ENCODE measurements around the gene RBM4B.
A peak's percentile ranks its signal among the peaks of the same experiment; 100 is the strongest.
"Not testable (repeated sequence)": the region's sequence is repeated elsewhere in the genome, so short reads cannot be mapped to it uniquely, and the experiment has no call there.

Gene RBM4B

GRCh38 chr11:66659763-66660162 is 17.9 kb downstream of the RBM4B start:
- Histone ChIP-seq H3K9ac (ENCODE audit: low read depth, low read length) (no peak overlapping the region), H3K9me3 (ENCODE audit: control insufficient read depth, insufficient read depth, low read length) (no peaks in the 10 kb centered on the region), H3K4me1 (ENCODE audit: insufficient read depth, low read length) (no peaks in the 10 kb centered on the region), H3K36me3 (ENCODE audit: insufficient read depth, low read length) (peaks cover 22% of the 10 kb centered on the region)

GRCh38 chr11:66653123-66653522 is 24.6 kb downstream of the RBM4B start:
- H3K4me1 ChIP-seq (ENCODE audit: insufficient read depth, low read length) = no peaks in the 10 kb centered on the region
- H3K9me3 ChIP-seq (ENCODE audit: control insufficient read depth, insufficient read depth, low read length) = no peaks in the 10 kb centered on the region
- no peak overlapping the region for H3K9ac ChIP-seq (ENCODE audit: low read depth, low read length)
- peaks cover 23% of the 10 kb centered on the region for H3K36me3 ChIP-seq (ENCODE audit: insufficient read depth, low read length)

- no peaks in the 10 kb centered on the region for H3K9me3 ChIP-seq (ENCODE audit: control insufficient read depth, insufficient read depth, low read length)
- no peak overlapping the region for H3K9ac ChIP-seq (ENCODE audit: low read depth, low read length)
- no peaks in the 10 kb centered on the region for H3K4me1 ChIP-seq (ENCODE audit: insufficient read depth, low read length)
- peaks cover 24% of the 10 kb centered on the region for H3K36me3 ChIP-seq (ENCODE audit: insufficient read depth, low read length)
Measured at GRCh38 chr11:66652651-66653050, 25.0 kb downstream of the RBM4B start.

GRCh38 chr11:66651016-66651415 is 26.7 kb downstream of the RBM4B start:
- H3K36me3 ChIP-seq (ENCODE audit: insufficient read depth, low read length) = peaks cover 32% of the 10 kb centered on the region
- no peak overlapping the region for H3K9ac ChIP-seq (ENCODE audit: low read depth, low read length)
- H3K9me3 ChIP-seq (ENCODE audit: control insufficient read depth, insufficient read depth, low read length) = no peaks in the 10 kb centered on the region

GRCh38 chr11:66649903-66650302 is 27.8 kb downstream of the RBM4B start:
- Histone ChIP-seq H3K36me3 (ENCODE audit: insufficient read depth, low read length) (peaks cover 41% of the 10 kb centered on the region), H3K9me3 (ENCODE audit: control insufficient read depth, insufficient read depth, low read length) (no peaks in the 10 kb centered on the region)

More at GRCh38 chr11:66651016-66651415, 26.7 kb downstream of the RBM4B start:
- H3K4me1 ChIP-seq (ENCODE audit: insufficient read depth, low read length) = no peaks in the 10 kb centered on the region

GRCh38 chr11:66646828-66647227 is 30.9 kb downstream of the RBM4B start:
- Histone ChIP-seq H3K36me3 (ENCODE audit: insufficient read depth, low read length) (peaks cover 62% of the 10 kb centered on the region), H3K9ac (ENCODE audit: low read depth, low read length) (no peak overlapping the region), H3K9me3 (ENCODE audit: control insufficient read depth, insufficient read depth, low read length) (no peaks in the 10 kb centered on the region), H3K4me1 (ENCODE audit: insufficient read depth, low read length) (0 out of 2 replicates have a peak, but pooled peaks cover 3% of the 10 kb centered on the region)

More at GRCh38 chr11:66649903-66650302, 27.8 kb downstream of the RBM4B start:
- Histone ChIP-seq H3K4me1 (ENCODE audit: insufficient read depth, low read length) (no peaks in the 10 kb centered on the region), H3K9ac (ENCODE audit: low read depth, low read length) (no peak overlapping the region)

GRCh38 chr11:66643745-66644437 is 33.8 kb downstream of the RBM4B start:
- H3K9me3 ChIP-seq (ENCODE audit: control insufficient read depth, insufficient read depth, low read length) = no peaks in the 10 kb centered on the region
- H3K4me1 ChIP-seq (ENCODE audit: insufficient read depth, low read length) = peaks cover 20% of the 10 kb centered on the region
- peaks cover 70% of the 10 kb centered on the region for H3K36me3 ChIP-seq (ENCODE audit: insufficient read depth, low read length)
- H3K9ac ChIP-seq (ENCODE audit: low read depth, low read length) = no peak overlapping the region

GRCh38 chr11:66641834-66642233 is 35.9 kb downstream of the RBM4B start:
- peaks cover 20% of the 10 kb centered on the region for H3K4me1 ChIP-seq (ENCODE audit: insufficient read depth, low read length)
- peaks cover 64% of the 10 kb centered on the region for H3K36me3 ChIP-seq (ENCODE audit: insufficient read depth, low read length)
- no peak overlapping the region for H3K9ac ChIP-seq (ENCODE audit: low read depth, low read length)
- H3K9me3 ChIP-seq (ENCODE audit: control insufficient read depth, insufficient read depth, low read length) = no peaks in the 10 kb centered on the region

GRCh38 chr11:66639814-66640340 is 37.8 kb downstream of the RBM4B start:
- H3K36me3 ChIP-seq (ENCODE audit: insufficient read depth, low read length) = peaks cover 46% of the 10 kb centered on the region
- peaks cover 20% of the 10 kb centered on the region for H3K4me1 ChIP-seq (ENCODE audit: insufficient read depth, low read length)
- H3K9me3 ChIP-seq (ENCODE audit: control insufficient read depth, insufficient read depth, low read length) = not testable (repeated sequence)
- H3K9ac ChIP-seq (ENCODE audit: low read depth, low read length) = peak overlapping the region; percentile 94; the same call in 1 of the 2 replicates

- H3K9me3 ChIP-seq (ENCODE audit: control insufficient read depth, insufficient read depth, low read length) = no peaks in the 10 kb centered on the region
- peaks cover 20% of the 10 kb centered on the region for H3K4me1 ChIP-seq (ENCODE audit: insufficient read depth, low read length)
- peak overlapping the region; percentile 94 for H3K9ac ChIP-seq (ENCODE audit: low read depth, low read length)
- H3K36me3 ChIP-seq (ENCODE audit: insufficient read depth, low read length) = peaks cover 39% of the 10 kb centered on the region
Measured at GRCh38 chr11:66639066-66639813, 38.4 kb downstream of the RBM4B start.

- H3K36me3 ChIP-seq (ENCODE audit: insufficient read depth, low read length) = peaks cover 32% of the 10 kb centered on the region
- peak within 1 kb of the TSS; percentile 94 for H3K9ac ChIP-seq (ENCODE audit: low read depth, low read length)
- H3K4me1 ChIP-seq (ENCODE audit: insufficient read depth, low read length) = peaks cover 20% of the 10 kb centered on the region
Measured at GRCh38 chr11:66638177-66639065, 39.3 kb downstream of the RBM4B start, which contains the start of gene RBM4. TSS of gene RBM4 (plus strand) at chr11:66638703. CDS start at chr11:66639712, 1,009 bp downstream.

GRCh38 chr11:66637557-66638176 is 40.0 kb downstream of the RBM4B start:
- peak overlapping the region; percentile 61 for H3K9ac ChIP-seq (ENCODE audit: low read depth, low read length)
- peaks cover 30% of the 10 kb centered on the region for H3K36me3 ChIP-seq (ENCODE audit: insufficient read depth, low read length)
- H3K4me1 ChIP-seq (ENCODE audit: insufficient read depth, low read length) = peaks cover 19% of the 10 kb centered on the region
- no peaks in the 10 kb centered on the region for H3K9me3 ChIP-seq (ENCODE audit: control insufficient read depth, insufficient read depth, low read length)

More at GRCh38 chr11:66638177-66639065, 39.3 kb downstream of the RBM4B start, which contains the start of gene RBM4:
- no peaks in the 10 kb centered on the region for H3K9me3 ChIP-seq (ENCODE audit: control insufficient read depth, insufficient read depth, low read length)

GRCh38 chr11:66636411-66636810 is 41.3 kb downstream of the RBM4B start:
- no peaks in the 10 kb centered on the region for H3K9me3 ChIP-seq (ENCODE audit: control insufficient read depth, insufficient read depth, low read length)
- H3K36me3 ChIP-seq (ENCODE audit: insufficient read depth, low read length) = peaks cover 35% of the 10 kb centered on the region
- no peak overlapping the region for H3K9ac ChIP-seq (ENCODE audit: low read depth, low read length)
- H3K4me1 ChIP-seq (ENCODE audit: insufficient read depth, low read length) = peaks cover 17% of the 10 kb centered on the region
